HEK293T (cell line): ENCODE data around the gene ZNF385C.

Experiments
- CTCF ChIA-PET: fragments of 350-600 bp; formaldehyde crosslinking; extraction: SDS; loops from one replicate; lab custom pipeline; 2021; ENCODE audit warnings: antibody characterized with exemption, inconsistent platforms; lab: Yijun Ruan, JAX
- POLR2A ChIA-PET: fragments of 350-600 bp; formaldehyde crosslinking; extraction: SDS; loops from one replicate; lab custom pipeline; 2020; ENCODE audit warnings: antibody characterized with exemption, inconsistent platforms; lab: Yijun Ruan, JAX
- DNase-seq: peaks from one replicate; pipeline ENCODE4 v3.0.0; 2012; ENCODE audit warnings: mixed read lengths; ENCODE audit errors: extremely low spot score
- ARNT ChIP-seq: fragments of 450-650 bp; IDR thresholded peaks from 2 replicates; pipeline ENCODE4 v1.6.1; 2017; ENCODE audit warnings: mild to moderate bottlenecking
- BHLHE40 ChIP-seq: fragments of 450-650 bp; IDR thresholded peaks from 2 replicates; pipeline ENCODE4 v1.6.1; 2016; ENCODE audit warnings: mild to moderate bottlenecking, moderate library complexity, borderline replicate concordance
- CTBP1 ChIP-seq: fragments of 450-650 bp; IDR thresholded peaks from 2 replicates; pipeline ENCODE4 v1.6.1; 2016; ENCODE audit warnings: borderline replicate concordance
- ELF4 ChIP-seq: fragments of 450-650 bp; IDR thresholded peaks from 2 replicates; pipeline ENCODE4 v1.6.1; 2017; ENCODE audit warnings: antibody characterized with exemption
- FOXA1 ChIP-seq: fragments of 450-650 bp; IDR thresholded peaks from 2 replicates; pipeline ENCODE4 v1.6.1; 2016; ENCODE audit warnings: mild to moderate bottlenecking
- FOXK2 ChIP-seq: fragments of 450-650 bp; IDR thresholded peaks from 2 replicates; pipeline ENCODE4 v1.6.1; 2016; ENCODE audit warnings: mild to moderate bottlenecking
- FOXM1 ChIP-seq: fragments of 450-650 bp; IDR thresholded peaks from 2 replicates; pipeline ENCODE4 v1.6.1; 2017; ENCODE audit warnings: mild to moderate bottlenecking, borderline replicate concordance
- HDGF ChIP-seq: fragments of 450-650 bp; IDR thresholded peaks from 2 replicates; pipeline ENCODE4 v1.6.1; 2017; ENCODE audit warnings: antibody characterized with exemption, borderline replicate concordance
- L3MBTL2 ChIP-seq: fragments of 450-650 bp; conservative IDR thresholded peaks from 2 replicates; pipeline ENCODE4 v1.6.1; 2016; ENCODE audit warnings: mild to moderate bottlenecking
- LEF1 ChIP-seq: fragments of 450-650 bp; IDR thresholded peaks from 2 replicates; pipeline ENCODE4 v1.6.1; 2017; ENCODE audit warnings: mild to moderate bottlenecking, borderline replicate concordance
- NFRKB ChIP-seq: fragments of 450-650 bp; IDR thresholded peaks from 2 replicates; pipeline ENCODE4 v1.6.1; 2016; ENCODE audit warnings: mild to moderate bottlenecking, moderate library complexity
- SP1 ChIP-seq: fragments of 450-650 bp; IDR thresholded peaks from 2 replicates; pipeline ENCODE4 v1.6.1; 2017
- SUZ12 ChIP-seq: fragments of 450-650 bp; IDR thresholded peaks from 2 replicates; pipeline ENCODE4 v1.6.1; 2016; ENCODE audit warnings: mild to moderate bottlenecking
- TARDBP ChIP-seq: fragments of 450-650 bp; IDR thresholded peaks from 2 replicates; pipeline ENCODE4 v1.6.1; 2016
- ZNF384 ChIP-seq: fragments of 450-650 bp; IDR thresholded peaks from 2 replicates; pipeline ENCODE4 v1.6.1; 2016
- TF ChIP-seq, protein P1 (sequence below): fragments of 450-650 bp; IDR thresholded peaks from 2 replicates; pipeline ENCODE4 v1.6.1; 2016

The ZNF385C gene

DNA sequence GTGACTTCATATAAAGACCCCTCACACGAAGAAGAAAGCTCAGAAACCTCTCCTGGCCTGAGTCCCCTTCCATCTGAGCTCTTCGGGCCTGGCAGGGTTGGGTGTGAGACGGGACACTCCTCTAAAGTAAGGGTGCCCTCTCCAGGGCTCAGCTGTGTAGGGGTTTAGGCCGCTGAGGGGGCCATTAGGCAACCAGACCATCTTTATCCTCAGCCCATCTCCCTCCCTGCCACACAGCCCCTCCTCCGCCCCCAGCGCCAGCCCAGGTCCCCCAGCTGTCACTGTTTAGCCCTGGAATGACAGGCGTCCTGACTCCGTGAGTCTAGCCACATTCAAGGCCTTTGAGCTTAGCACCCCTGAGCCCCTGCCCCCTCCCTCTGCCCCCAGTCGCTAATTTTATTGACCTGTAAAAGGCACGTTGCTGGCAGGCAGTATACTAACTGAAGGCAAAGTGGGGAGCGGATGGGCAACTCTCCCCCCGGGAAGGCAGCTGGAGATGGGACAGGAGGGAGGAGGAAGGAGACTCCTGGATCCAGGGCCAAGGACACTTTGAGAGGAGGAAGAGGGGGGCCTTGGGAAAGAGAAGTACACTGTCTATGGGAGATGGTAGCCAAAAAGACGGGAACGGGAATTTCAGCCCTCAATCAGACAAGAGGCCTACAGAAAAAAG is 592 bp upstream of the ZNF385C start:
- TF ChIP-seq, protein P1, sequence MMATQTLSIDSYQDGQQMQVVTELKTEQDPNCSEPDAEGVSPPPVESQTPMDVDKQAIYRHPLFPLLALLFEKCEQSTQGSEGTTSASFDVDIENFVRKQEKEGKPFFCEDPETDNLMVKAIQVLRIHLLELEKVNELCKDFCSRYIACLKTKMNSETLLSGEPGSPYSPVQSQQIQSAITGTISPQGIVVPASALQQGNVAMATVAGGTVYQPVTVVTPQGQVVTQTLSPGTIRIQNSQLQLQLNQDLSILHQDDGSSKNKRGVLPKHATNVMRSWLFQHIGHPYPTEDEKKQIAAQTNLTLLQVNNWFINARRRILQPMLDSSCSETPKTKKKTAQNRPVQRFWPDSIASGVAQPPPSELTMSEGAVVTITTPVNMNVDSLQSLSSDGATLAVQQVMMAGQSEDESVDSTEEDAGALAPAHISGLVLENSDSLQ = no peak
- TF ChIP-seq NFRKB (no peak), L3MBTL2 (no peak), CTBP1 (no peak), FOXM1 (no peak), SUZ12 (no peak), ARNT (no peak), FOXA1 (no peak), LEF1 (no peak), ZNF384 (no peak), BHLHE40 (no peak), SP1 (no peak), ELF4 (no peak), HDGF (no peak)
- no peak for DNase-seq
- POLR2A ChIA-PET = interaction anchor here (0.9 to 2.2 kb wide), 7 partner anchors 12 to 82 kb away, joined by 3 to 14 read pairs (median 3); partner anchors contain the start of genes DNAJC7 and NKIRAS2
- CTCF ChIA-PET = interaction anchor here (0.6 to 1.4 kb wide), 3 partner anchors 8 to 31 kb away, joined by 3 read pairs; no protein-coding TSS in a partner anchor

DNA sequence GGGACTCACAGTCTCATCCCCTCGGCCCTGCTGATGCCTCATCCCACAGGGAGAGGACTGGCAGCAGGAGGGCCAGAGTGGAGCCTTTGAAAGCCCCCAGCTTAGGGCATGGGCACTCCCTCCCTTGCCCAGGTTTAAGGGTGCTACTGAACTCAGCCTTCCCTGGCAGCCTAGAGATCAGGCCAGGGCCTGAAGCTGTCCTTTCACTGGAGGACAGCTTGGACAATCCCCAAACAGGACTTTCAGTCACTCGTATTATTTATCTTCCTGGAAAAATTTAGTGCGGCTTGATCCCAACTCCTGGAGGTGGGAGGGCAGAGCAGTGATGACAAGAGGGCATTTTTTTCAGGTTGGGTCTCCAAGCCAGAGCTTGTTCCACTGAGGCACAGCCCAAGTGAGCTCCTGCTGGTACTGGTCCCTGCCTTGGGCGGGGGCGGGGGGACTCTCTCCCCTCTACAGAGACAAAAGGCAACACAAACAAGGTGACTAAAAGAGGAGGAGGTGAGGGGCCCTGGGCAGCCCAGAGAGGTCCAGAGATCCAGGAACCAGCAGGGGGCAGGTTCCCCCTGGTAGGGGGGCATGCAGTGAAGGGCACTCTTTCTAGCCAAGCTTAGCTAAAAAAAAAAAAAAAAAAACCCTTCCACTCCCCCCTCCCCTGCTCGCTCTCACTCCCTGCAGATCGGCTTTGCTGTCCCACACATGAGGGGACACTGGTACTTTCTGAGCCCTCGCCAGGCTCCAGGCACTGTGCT is 1.7 kb downstream of the ZNF385C start:
- no peak for TF ChIP-seq TARDBP
- no peak for TF ChIP-seq ARNT
- no peak for TF ChIP-seq BHLHE40
- TF ChIP-seq LEF1 = no peak
- TF ChIP-seq ELF4 = no peak
- TF ChIP-seq CTBP1 = no peak
- TF ChIP-seq FOXA1 = no peak
- no peak for TF ChIP-seq HDGF
- TF ChIP-seq, protein P1 = no peak
- no peak for TF ChIP-seq FOXK2
- TF ChIP-seq SP1 = no peak
- no peak for TF ChIP-seq L3MBTL2
- no peak for TF ChIP-seq FOXM1
- TF ChIP-seq NFRKB = no peak
- TF ChIP-seq SUZ12 = no peak
- no peak for TF ChIP-seq ZNF384
- CTCF ChIA-PET = interaction anchor here (2.2 kb wide), 1 partner anchor 28 kb away, joined by 11 read pairs; no protein-coding TSS in a partner anchor
- DNase-seq = no peak
- POLR2A ChIA-PET = interaction anchor here (0.6 to 1.5 kb wide), 3 partner anchors 24 to 79 kb away, joined by 3 to 4 read pairs (median 4); partner anchors contain the start of genes DNAJC7 and KAT2A

DNA sequence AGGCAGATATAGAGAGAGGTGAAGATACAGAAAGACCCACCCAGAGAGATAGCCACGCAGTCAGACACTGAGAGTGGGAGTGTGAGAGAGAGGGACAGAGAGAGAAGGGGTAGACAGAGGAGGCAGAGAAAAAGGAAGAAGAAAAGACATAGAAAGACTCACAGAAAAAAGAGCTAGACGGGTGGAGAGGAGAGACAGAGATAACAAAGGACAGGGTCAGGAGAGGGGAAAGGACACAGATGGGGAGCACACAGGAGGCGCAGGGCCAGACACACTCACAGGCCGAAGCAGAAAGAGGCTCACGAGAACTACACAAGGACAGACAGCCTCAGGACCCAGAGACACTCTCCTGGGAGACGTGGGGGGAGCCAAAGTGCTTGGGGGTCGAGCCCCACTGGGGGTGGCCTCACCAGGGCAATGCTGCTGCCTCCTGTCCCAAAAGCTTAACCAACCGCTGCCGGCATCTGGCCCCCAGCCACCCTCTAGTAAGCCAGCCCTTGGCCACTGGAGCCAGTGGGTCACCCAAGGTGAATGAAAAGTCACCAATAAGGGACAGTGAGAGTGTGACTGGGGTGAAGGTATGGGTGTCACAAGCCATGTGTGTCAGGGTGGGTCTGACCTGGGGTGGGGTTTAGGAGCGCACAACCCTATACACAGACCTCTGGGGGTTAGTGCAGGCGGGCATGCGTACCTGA is 3.8 kb downstream of the ZNF385C start:
- TF ChIP-seq SUZ12 = no peak
- TF ChIP-seq L3MBTL2 = no peak
- CTCF ChIA-PET = interaction anchor here (0.6 kb wide), 1 partner anchor 208 kb away, joined by 3 read pairs; no protein-coding TSS in a partner anchor

DNA sequence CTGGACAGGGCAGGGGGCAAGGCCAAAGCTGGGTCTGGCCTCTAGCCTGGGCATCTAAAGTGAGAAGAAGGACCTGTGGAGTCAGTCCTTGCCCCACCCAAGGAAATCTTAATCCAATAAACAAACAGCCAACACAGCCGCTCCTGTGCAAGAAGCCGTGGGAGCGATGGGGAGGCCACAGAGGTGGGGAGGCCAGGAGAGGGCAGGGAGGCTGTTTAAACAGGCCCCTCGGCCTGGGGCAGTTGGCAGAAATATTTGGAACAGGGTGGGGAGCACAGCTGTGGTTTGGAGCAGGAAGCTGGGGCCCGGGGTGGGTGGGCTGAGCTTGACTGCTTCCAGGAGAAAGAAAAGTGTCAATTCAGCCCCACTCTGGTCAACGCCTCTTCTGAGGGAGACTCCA is 5.3 kb downstream of the ZNF385C start:
- no peak for DNase-seq
- ChIA-PET POLR2A (no interaction called here), CTCF (interaction anchor here (0.6 to 1.4 kb wide), 3 partner anchors 12 to 184 kb away, joined by 3 to 4 read pairs (median 3); no protein-coding TSS in a partner anchor)
- no peak for TF ChIP-seq FOXK2
- TF ChIP-seq, protein P1 = no peak
- TF ChIP-seq ZNF384 = no peak
- TF ChIP-seq LEF1 = no peak
- no peak for TF ChIP-seq BHLHE40
- TF ChIP-seq SUZ12 = no peak
- TF ChIP-seq FOXA1 = no peak

More for the DNA sequence above, 3.8 kb downstream of the ZNF385C start:
- POLR2A ChIA-PET = interaction anchor here (1.5 kb wide), 1 partner anchor 76 kb away, joined by 4 read pairs; no protein-coding TSS in a partner anchor
- DNase-seq = no peak

DNA sequence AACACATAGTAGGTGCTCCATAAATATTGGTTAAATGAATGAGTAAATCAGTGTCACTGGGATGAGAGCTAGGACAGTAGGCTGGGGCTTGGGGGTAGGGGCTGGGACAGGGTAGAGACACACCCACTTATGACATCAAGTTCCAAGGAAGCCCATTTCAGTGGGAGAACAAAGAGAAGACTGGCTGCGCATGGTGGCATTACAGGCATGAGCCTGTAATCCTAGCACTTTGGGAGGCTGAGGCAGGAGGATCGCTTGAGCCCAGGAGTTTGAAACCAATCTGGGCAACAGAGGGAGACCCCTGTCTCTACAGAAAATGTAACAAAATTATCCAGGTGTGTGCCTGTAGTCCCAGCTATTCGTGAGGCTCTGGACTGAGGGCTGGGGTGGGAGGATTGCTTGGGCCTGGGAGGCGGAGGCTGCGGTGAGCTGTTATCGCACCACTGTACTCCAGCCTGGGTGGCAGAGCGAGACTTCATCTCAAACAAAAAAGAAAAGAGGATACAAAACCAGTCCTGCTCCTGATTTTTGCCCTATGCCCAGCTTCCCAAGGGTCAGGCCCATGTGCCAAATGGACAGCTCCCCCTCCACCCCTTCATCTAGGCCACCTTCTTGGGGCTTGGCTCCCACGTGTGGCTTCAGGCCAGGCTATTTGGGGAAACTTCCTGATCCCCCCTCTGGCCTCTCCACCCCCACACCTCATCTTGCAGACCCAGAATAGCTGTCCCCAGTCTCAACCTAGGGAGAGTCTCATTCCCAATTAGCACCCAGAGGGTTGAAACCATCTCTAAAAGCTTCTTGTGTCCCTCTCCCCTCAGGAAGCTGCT is 7.1 kb downstream of the ZNF385C start:
- CTCF ChIA-PET = interaction anchor here (0.5 to 1.2 kb wide), 5 partner anchors 10 to 128 kb away, joined by 3 to 6 read pairs (median 4); no protein-coding TSS in a partner anchor
- POLR2A ChIA-PET = interaction anchor here (0.7 to 1.5 kb wide), 6 partner anchors 15 to 124 kb away, joined by 3 to 5 read pairs (median 4); partner anchors contain the start of genes C17orf113, CNP, DNAJC7 and NKIRAS2
- TF ChIP-seq NFRKB (no peak), CTBP1 (no peak), FOXA1 (no peak), SUZ12 (no peak), ZNF384 (no peak), FOXM1 (no peak), ELF4 (no peak), SP1 (no peak), L3MBTL2 (no peak), LEF1 (no peak), HDGF (no peak), ARNT (no peak), TARDBP (no peak), FOXK2 (no peak), BHLHE40 (no peak)
- TF ChIP-seq, protein P1 = no peak
- no peak for DNase-seq
